H1 (cell line): Measurements from ENCODE around the gene RBM20. TPM values are rescaled to one million over a fixed set of nuclear protein-coding genes. Genes with fewer than 3 reads are reported as not detected.

Source experiments
- CTCF ChIA-PET: fragments of 300-600 bp; sonication (Branson Sonifier 250); formaldehyde crosslinking; loops from one replicate; lab custom pipeline; 2021; ENCODE audit not compliant: partially characterized antibody; lab: Charles Lee
- POLR2A ChIA-PET: fragments of 300-600 bp; sonication (Branson Sonifier 250); formaldehyde crosslinking; loops from one replicate; lab custom pipeline; 2021; ENCODE audit warnings: inconsistent platforms; ENCODE audit not compliant: partially characterized antibody; lab: Charles Lee
- DNase-seq, 2 experiments: peaks; one replicate each; pipeline versions ENCODE4 v3.0.0 to v3.0.0-alpha.2; 2010 to 2022; ENCODE audit warnings: low spot score in 2 of 2, low read depth in 1 of 2, mixed read lengths in 1 of 2
- FAIRE-seq: peaks from 2 replicates; lab custom pipeline; 2011; peaks lifted over from hg19 to GRCh38; lab: Jason Lieb, UNC
- H2AFZ ChIP-seq: 2 replicates; pipeline ENCODE4 v1.8.1; 2012; ENCODE audit warnings: low read length, inconsistent platforms
- H2AK5ac ChIP-seq: 2 replicates; pipeline ENCODE4 v1.6.1; 2013; ENCODE audit warnings: low read depth, low read length
- H2BK120ac ChIP-seq: replicated peaks from 2 replicates; pipeline ENCODE3; 2013; ENCODE audit warnings: low read depth, low read length, inconsistent platforms
- H2BK12ac ChIP-seq: 2 replicates; pipeline ENCODE4 v1.6.1; 2013; ENCODE audit warnings: low read depth, low read length
- H2BK15ac ChIP-seq: 2 replicates; pipeline ENCODE4 v1.6.1; 2013; ENCODE audit warnings: low read length
- H2BK20ac ChIP-seq: 2 replicates; pipeline ENCODE4 v1.6.1; 2013; ENCODE audit warnings: low read length
- H2BK5ac ChIP-seq: 2 replicates; pipeline ENCODE4 v1.6.1; 2013; ENCODE audit warnings: low read depth, low read length
- H3K14ac ChIP-seq: 2 replicates; pipeline ENCODE4 v1.6.1; 2013; ENCODE audit warnings: inconsistent platforms; ENCODE audit not compliant: insufficient read length
- H3K18ac ChIP-seq: 2 replicates; pipeline ENCODE4 v1.6.1; 2013; ENCODE audit warnings: low read length; ENCODE audit errors: extremely low read depth
- H3K23ac ChIP-seq: 2 replicates; pipeline ENCODE4 v1.6.1; 2013; ENCODE audit warnings: inconsistent platforms; ENCODE audit not compliant: insufficient read length
- H3K23me2 ChIP-seq: 2 replicates; pipeline ENCODE4 v1.6.1; 2013; ENCODE audit warnings: low read depth, low read length
- H3K27ac ChIP-seq: 2 replicates; pipeline ENCODE4 v1.6.1; 2011; ENCODE audit warnings: low read depth, low read length, inconsistent platforms
- H3K27me3 ChIP-seq, 4 experiments: replicated peaks in 1 of 4; 1 replicate in 1 of 4; 2 replicates in 3 of 4; pipeline versions ENCODE4 v1.6.1 to v1.8.1; 2011 to 2013; ENCODE audit warnings: low read length in 3 of 4, mild to moderate bottlenecking in 3 of 4, inconsistent platforms in 2 of 4, mixed read lengths in 2 of 4, moderate library complexity in 1 of 4; ENCODE audit not compliant: control insufficient read depth in 3 of 4, insufficient read depth in 3 of 4; ENCODE audit errors: extremely low read depth in 1 of 4
- H3K36me3 ChIP-seq, 4 experiments: 2 replicates each; pipeline versions ENCODE4 v1.6.1 to v1.8.1; 2011 to 2013; ENCODE audit warnings: mild to moderate bottlenecking in 4 of 4, low read length in 3 of 4, moderate library complexity in 2 of 4, control low read depth in 1 of 4, inconsistent platforms in 1 of 4; ENCODE audit not compliant: insufficient read depth in 4 of 4, control insufficient read depth in 2 of 4
- H3K4ac ChIP-seq: replicated peaks from 2 replicates; pipeline ENCODE3; 2013; ENCODE audit warnings: low read length, low read depth, mixed read lengths, inconsistent platforms; ENCODE audit not compliant: insufficient read length
- H3K4me1 ChIP-seq, 4 experiments: replicated peaks in 1 of 4; 1 replicate in 1 of 4; 2 replicates in 3 of 4; pipeline versions ENCODE4 v1.6.1 to v1.8.1; 2011 to 2013; ENCODE audit warnings: low read length in 3 of 4, inconsistent platforms in 2 of 4, mixed read lengths in 1 of 4; ENCODE audit not compliant: insufficient read depth in 4 of 4, control insufficient read depth in 3 of 4
- H3K4me2 ChIP-seq, 2 experiments: 2 replicates each; pipeline versions ENCODE4 v1.6.1 to v1.8.1; 2011 to 2013; ENCODE audit warnings: low read depth in 2 of 2, low read length in 2 of 2, control low read depth in 1 of 2, inconsistent platforms in 1 of 2, mild to moderate bottlenecking in 1 of 2; ENCODE audit not compliant: insufficient read depth in 1 of 2
- H3K4me3 ChIP-seq, 4 experiments: fragments of 200-600, 300-600 bp in 1 of 4; sonication (generic), shearing (Covaris generic), sonication (Bioruptor Twin) in 1 of 4; 2 replicates each; pipeline versions ENCODE4 v1.5.1 to v1.8.1; 2011 to 2016; ENCODE audit warnings: low read length in 4 of 4, low read depth in 3 of 4, control low read depth in 2 of 4, inconsistent platforms in 2 of 4, mild to moderate bottlenecking in 2 of 4, mixed read lengths in 1 of 4, moderate library complexity in 1 of 4; ENCODE audit not compliant: insufficient read depth in 2 of 4; ENCODE audit errors: extremely low read depth in 1 of 4
- H3K56ac ChIP-seq: replicated peaks from 2 replicates; pipeline ENCODE3; 2013; ENCODE audit warnings: low read depth, mild to moderate bottlenecking, mixed read lengths, low read length, inconsistent platforms; ENCODE audit not compliant: insufficient read length
- H3K79me1 ChIP-seq: 2 replicates; pipeline ENCODE4 v1.6.1; 2013; ENCODE audit warnings: low read depth, low read length, control low read depth
- H3K79me2 ChIP-seq, 2 experiments: 2 replicates each; pipeline versions ENCODE4 v1.6.1 to v1.8.1; 2012 to 2013; ENCODE audit warnings: low read length in 2 of 2, mild to moderate bottlenecking in 2 of 2, inconsistent platforms in 1 of 2; ENCODE audit not compliant: insufficient read depth in 2 of 2, control insufficient read depth in 1 of 2
- H3K9ac ChIP-seq, 4 experiments: replicated peaks in 1 of 4; 1 replicate in 1 of 4; 2 replicates in 3 of 4; pipeline versions ENCODE4 v1.6.1 to v1.8.1; 2011 to 2013; ENCODE audit warnings: low read depth in 3 of 4, low read length in 3 of 4, control low read depth in 2 of 4, mild to moderate bottlenecking in 2 of 4, moderate library complexity in 2 of 4, inconsistent platforms in 1 of 4; ENCODE audit errors: extremely low read depth in 1 of 4
- H3K9me3 ChIP-seq, 2 experiments: 2 replicates each; pipeline versions ENCODE4 v1.6.1 to v1.8.1; 2012 to 2013; ENCODE audit warnings: mild to moderate bottlenecking in 2 of 2, moderate library complexity in 2 of 2, control low read depth in 1 of 2, inconsistent platforms in 1 of 2, low read depth in 1 of 2, low read length in 1 of 2, mixed read lengths in 1 of 2; ENCODE audit not compliant: insufficient read depth in 2 of 2
- H4K20me1 ChIP-seq, 2 experiments: replicated peaks in 1 of 2; 2 replicates each; pipeline versions ENCODE3 to v1.8.1; 2011 to 2013; ENCODE audit warnings: inconsistent platforms in 2 of 2, low read length in 2 of 2, mild to moderate bottlenecking in 1 of 2; ENCODE audit not compliant: insufficient read depth in 2 of 2, control insufficient read depth in 1 of 2
- H4K5ac ChIP-seq: 2 replicates; pipeline ENCODE4 v1.6.1; 2013; ENCODE audit warnings: low read length, low read depth, mixed read lengths, inconsistent platforms; ENCODE audit not compliant: insufficient read length
- H4K8ac ChIP-seq: 2 replicates; pipeline ENCODE4 v1.8.0; 2013; ENCODE audit warnings: mild to moderate bottlenecking, moderate library complexity, low read length, inconsistent platforms; ENCODE audit not compliant: insufficient read depth; ENCODE audit errors: extremely low read depth
- H4K91ac ChIP-seq: replicated peaks from 2 replicates; pipeline ENCODE3; 2013; ENCODE audit warnings: low read length, mixed read lengths, inconsistent platforms; ENCODE audit not compliant: insufficient read length
- HDAC2 ChIP-seq, 2 experiments: fragments of 300-600 bp in 1 of 2; sonication (generic) in 1 of 2; IDR thresholded peaks; 2 replicates each; pipeline ENCODE4 v1.6.1; 2011 to 2012; ENCODE audit warnings: low read depth in 2 of 2, low read length in 2 of 2, mild to moderate bottlenecking in 2 of 2, moderate library complexity in 2 of 2, borderline replicate concordance in 1 of 2, inconsistent platforms in 1 of 2
- WGBS, 2 experiments: shearing (Covaris generic) in 1 of 2; methylation state at CpG; one replicate each; pipeline versions ENCODE4 v1.1.6 to v1.1.7; 2013 to 2015; ENCODE audit warnings: low lambda C conversion rate in 2 of 2, mixed read lengths in 2 of 2, inconsistent platforms in 1 of 2, low coverage in 1 of 2, missing lambda C conversion rate in 1 of 2; ENCODE audit not compliant: insufficient replicate concordance in 2 of 2, insufficient coverage in 1 of 2, insufficient read length in 1 of 2; ENCODE audit errors: extremely low coverage in 1 of 2, missing lambda C conversion rate in 1 of 2; 5-methylcytosine and 5-hydroxymethylcytosine counted together
- polyA plus RNA-seq, 7 experiments: library from polyadenylated mRNA; depleted of rRNA in 3 of 7; stranded (reverse) in 5 of 7; unstranded in 2 of 7; fragments of >200 nt in 5 of 7; fragments of 200-250 nt in 2 of 7; gene quantifications; 1 replicate in 5 of 7; 2 replicates in 1 of 7; 4 replicates in 1 of 7; pipeline versions ENCODE4 v1.2.1 to v1.2.3, GENCODE V29; 2011 to 2013; ENCODE audit warnings: missing spikeins in 2 of 7, mixed read lengths in 2 of 7
- total RNA-seq: library from RNA; stranded (reverse); fragmentation: NEBNext Ultra II Directional; extraction: Animal tissue kit (Norgen Biotek cat#: 25700); gene quantifications from 2 replicates; pipeline ENCODE4 v1.2.1, GENCODE V29; 2021

RBM20 gene
- total and polyA plus RNA-seq, 2 of the 8 experiments (the other 6 are each of a cell fraction or from before 2014, with no cell fraction given): 0.05 to 0.63 TPM

- Histone ChIP-seq H3K56ac (no peak overlapping the region), H3K9me3 (no peaks in the 10 kb centered on the region), H4K91ac (no peak overlapping the region), H4K5ac (no peak overlapping the region), H3K27ac (no peak overlapping the region), H3K79me2 (no peaks in the 10 kb centered on the region), H4K20me1 (no peaks in the 10 kb centered on the region), H2BK12ac (peak overlapping the region; percentile 31; the same call in 1 of the 2 replicates), H3K79me1 (no peaks in the 10 kb centered on the region), H3K4ac (no peak overlapping the region), H2BK20ac (no peak overlapping the region), H2BK15ac (no peak overlapping the region), H3K27me3 (peaks cover 5 to 61% (median 43%) of the 10 kb centered on the region in 4 experiments), H2BK120ac (no peak overlapping the region), H4K8ac (no peak overlapping the region), H3K9ac (no peak overlapping the region), H3K36me3 (no peaks in the 10 kb centered on the region), H3K23me2 (peaks cover 4% of the 10 kb centered on the region; the same call in 1 of the 2 replicates), H3K14ac (no peak overlapping the region), H2AK5ac (peak overlapping the region; percentile 26; the same call in 1 of the 2 replicates), H3K23ac (no peak overlapping the region), H2AFZ (no peak overlapping the region), H3K18ac (peak overlapping the region; percentile 62; the same call in 1 of the 2 replicates), H2BK5ac (no peak overlapping the region), H3K4me2 (peak overlapping the region; percentile 56 to 94), H3K4me3 (peak overlapping the region in 1 of 4 experiments; percentile 40; a peak in 3 of 8 replicates), H3K4me1 (peaks cover 7 to 22% (median 15%) of the 10 kb centered on the region in 4 experiments; a peak in 6 of 7 replicates)
- ChIA-PET CTCF (interaction anchor here (0.6 to 1.3 kb wide), 2 partner anchors 13 to 58 kb away, joined by 3 read pairs; no protein-coding TSS in a partner anchor), POLR2A (no interaction called here)
- FAIRE-seq: no peak
- no peak for TF ChIP-seq HDAC2 (IDR thresholded peaks at IDR 0.05; ENCODE audit: borderline replicate concordance in 1 of 2, low read depth in 2 of 2, low read length in 2 of 2)
- no peak for DNase-seq
- 12% methylated on average over 5 of the region's 5 CpGs; no CpG with 5 or more reads in 1 of the 2 experiments for WGBS, 2 experiments
Observed at GRCh38 chr10:110668443-110668842, 24.3 kb downstream of the RBM20 start.
